ENCODE data around the gene CMTR1.
A peak's percentile ranks its signal among the peaks of the same experiment; 100 is the strongest.
"Not testable (repeated sequence)": the region's sequence is repeated elsewhere in the genome, so short reads cannot be mapped to it uniquely, and the experiment has no call there.

CMTR1 gene

GRCh38 chr6:37426058-37426944 lies 6.7 kb upstream of the CMTR1 start:
- Mint-ChIP-seq H3K36me3 (no peaks in the 10 kb centered on the region), H3K9me3 (no peaks in the 10 kb centered on the region)

GRCh38 chr6:37426945-37427510 lies 6.0 kb upstream of the CMTR1 start:
- peaks cover 1% of the 10 kb centered on the region for H3K4me1 Mint-ChIP-seq
- no peak overlapping the region for H3K4me3 Mint-ChIP-seq
- no peak overlapping the region for H3K27ac Mint-ChIP-seq
- ATAC-seq (no peak), DNase-seq (ENCODE audit: low spot score in 2 of 2) (no peak)
- no peaks in the 10 kb centered on the region for H3K9me3 Mint-ChIP-seq
- H3K36me3 Mint-ChIP-seq: no peaks in the 10 kb centered on the region

More at GRCh38 chr6:37426058-37426944, 6.7 kb upstream of the CMTR1 start:
- Mint-ChIP-seq H3K4me1 (no peaks in the 10 kb centered on the region), H3K27ac (no peak overlapping the region), H3K4me3 (no peak overlapping the region)
- DNase-seq (ENCODE audit: low spot score in 2 of 2) (no peak), ATAC-seq (no peak)

GRCh38 chr6:37429352-37429750 lies 3.7 kb upstream of the CMTR1 start:
- ATAC-seq: no peak

GRCh38 chr6:37432590-37432915 lies 468 bp upstream of the CMTR1 start:
- H3K36me3 Mint-ChIP-seq: peaks cover 43% of the 10 kb centered on the region
- DNase-seq (ENCODE audit: low spot score in 2 of 2): no peak
- H3K9me3 Mint-ChIP-seq: no peaks in the 10 kb centered on the region
- H3K27ac Mint-ChIP-seq: peak overlapping the region; percentile 97
- H3K4me1 Mint-ChIP-seq: peaks cover 30% of the 10 kb centered on the region
- no peak for ATAC-seq
- peak overlapping the region; percentile 92 for H3K4me3 Mint-ChIP-seq

More at GRCh38 chr6:37429352-37429750, 3.7 kb upstream of the CMTR1 start:
- H3K36me3 Mint-ChIP-seq: peaks cover 21% of the 10 kb centered on the region
- no peak overlapping the region for H3K27ac Mint-ChIP-seq
- DNase-seq (ENCODE audit: low spot score in 2 of 2): no peak
- no peak overlapping the region for H3K4me3 Mint-ChIP-seq
- H3K4me1 Mint-ChIP-seq: peaks cover 12% of the 10 kb centered on the region
- H3K9me3 Mint-ChIP-seq: no peaks in the 10 kb centered on the region

- ATAC-seq: peak; percentile 46
- peaks cover 51% of the 10 kb centered on the region for H3K36me3 Mint-ChIP-seq
- DNase-seq (ENCODE audit: low spot score in 2 of 2): peak in 1 of 2 donors; percentile 26
- H3K4me3 Mint-ChIP-seq: peak overlapping the region; percentile 92
- H3K9me3 Mint-ChIP-seq: no peaks in the 10 kb centered on the region
- peaks cover 34% of the 10 kb centered on the region for H3K4me1 Mint-ChIP-seq
- peak overlapping the region; percentile 97 for H3K27ac Mint-ChIP-seq
Observed at GRCh38 chr6:37433657-37434271, 743 bp downstream of the CMTR1 start.

- Mint-ChIP-seq H3K36me3 (peaks cover 51% of the 10 kb centered on the region), H3K27ac (peak overlapping the region; percentile 97), H3K4me3 (peak overlapping the region; percentile 92), H3K9me3 (no peaks in the 10 kb centered on the region), H3K4me1 (peaks cover 41% of the 10 kb centered on the region)
- DNase-seq (ENCODE audit: low spot score in 2 of 2) (no peak), ATAC-seq (no peak)
Observed at GRCh38 chr6:37435373-37435772, 2.4 kb downstream of the CMTR1 start.

GRCh38 chr6:37435816-37436215 lies 2.8 kb downstream of the CMTR1 start:
- no peak overlapping the region for H3K27ac Mint-ChIP-seq
- no peak overlapping the region for H3K4me3 Mint-ChIP-seq
- H3K36me3 Mint-ChIP-seq: peaks cover 51% of the 10 kb centered on the region

GRCh38 chr6:37438930-37439329 lies 5.9 kb downstream of the CMTR1 start:
- Mint-ChIP-seq H3K27ac (peak overlapping the region; percentile 62), H3K36me3 (peaks cover 42% of the 10 kb centered on the region), H3K4me1 (peaks cover 41% of the 10 kb centered on the region), H3K9me3 (no peaks in the 10 kb centered on the region), H3K4me3 (no peak overlapping the region)
- ATAC-seq: no peak
- DNase-seq (ENCODE audit: low spot score in 2 of 2): no peak

More at GRCh38 chr6:37435816-37436215, 2.8 kb downstream of the CMTR1 start:
- ATAC-seq (no peak), DNase-seq (ENCODE audit: low spot score in 2 of 2) (no peak)
- Mint-ChIP-seq H3K4me1 (peaks cover 41% of the 10 kb centered on the region), H3K9me3 (no peaks in the 10 kb centered on the region)

GRCh38 chr6:37441651-37442050 lies 8.6 kb downstream of the CMTR1 start:
- no peak for DNase-seq (ENCODE audit: low spot score in 2 of 2)
- Mint-ChIP-seq H3K36me3 (peaks cover 54% of the 10 kb centered on the region), H3K4me1 (peaks cover 25% of the 10 kb centered on the region), H3K9me3 (no peaks in the 10 kb centered on the region), H3K4me3 (peak overlapping the region; percentile 52), H3K27ac (peak overlapping the region; percentile 94)
- peak; percentile 61 for ATAC-seq

- H3K27ac Mint-ChIP-seq: peak overlapping the region; percentile 94
- H3K4me1 Mint-ChIP-seq: peaks cover 20% of the 10 kb centered on the region
- no peaks in the 10 kb centered on the region for H3K9me3 Mint-ChIP-seq
- H3K36me3 Mint-ChIP-seq: peaks cover 54% of the 10 kb centered on the region
- DNase-seq (ENCODE audit: low spot score in 2 of 2) (no peak), ATAC-seq (peak; percentile 39)
- H3K4me3 Mint-ChIP-seq: peak overlapping the region; percentile 52
Observed at GRCh38 chr6:37442416-37443215, 9.6 kb downstream of the CMTR1 start.

- peaks cover 16% of the 10 kb centered on the region for H3K4me1 Mint-ChIP-seq
- H3K9me3 Mint-ChIP-seq; DNase-seq (ENCODE audit: low spot score in 2 of 2); ATAC-seq: not testable (repeated sequence)
- peak overlapping the region; percentile 94 for H3K27ac Mint-ChIP-seq
- H3K36me3 Mint-ChIP-seq: peaks cover 54% of the 10 kb centered on the region
- peak overlapping the region; percentile 52 for H3K4me3 Mint-ChIP-seq
Observed at GRCh38 chr6:37443216-37443542, 10.2 kb downstream of the CMTR1 start.

- DNase-seq (ENCODE audit: low spot score in 2 of 2) (no peak), ATAC-seq (no peak)
- Mint-ChIP-seq H3K4me3 (no peak overlapping the region), H3K4me1 (peaks cover 20% of the 10 kb centered on the region), H3K9me3 (no peaks in the 10 kb centered on the region), H3K27ac (peak overlapping the region; percentile 7), H3K36me3 (peaks cover 100% of the 10 kb centered on the region)
Observed at GRCh38 chr6:37449984-37450383, 17.0 kb downstream of the CMTR1 start.

GRCh38 chr6:37451441-37452193 lies 18.6 kb downstream of the CMTR1 start:
- no peaks in the 10 kb centered on the region for H3K9me3 Mint-ChIP-seq
- ATAC-seq (peak; percentile 28), DNase-seq (ENCODE audit: low spot score in 2 of 2) (no peak)
- H3K4me1 Mint-ChIP-seq: peaks cover 20% of the 10 kb centered on the region
- H3K4me3 Mint-ChIP-seq: no peak overlapping the region
- H3K36me3 Mint-ChIP-seq: peaks cover 95% of the 10 kb centered on the region
- peak overlapping the region; percentile 82 for H3K27ac Mint-ChIP-seq

GRCh38 chr6:37452522-37452921 lies 19.5 kb downstream of the CMTR1 start:
- ATAC-seq (no peak), DNase-seq (ENCODE audit: low spot score in 2 of 2) (no peak)
- Mint-ChIP-seq H3K4me3 (no peak overlapping the region), H3K27ac (peak overlapping the region; percentile 82), H3K9me3 (no peaks in the 10 kb centered on the region), H3K4me1 (peaks cover 20% of the 10 kb centered on the region), H3K36me3 (peaks cover 95% of the 10 kb centered on the region)
